Fibroblast of villous mesenchyme (primary cell): ENCODE data around the gene ISG20L2. TPM values are rescaled to one million over a fixed set of nuclear protein-coding genes. Genes with fewer than 3 reads are reported as not detected.

Experiments
- DNase-seq: peaks from one replicate; pipeline ENCODE4 v3.0.0-alpha.2; 2010; ENCODE audit warnings: low read depth
- H3K4me3 ChIP-seq: 2 replicates; pipeline ENCODE4 v1.5.1; 2011; ENCODE audit warnings: low read depth, mild to moderate bottlenecking, low read length
- total RNA-seq: library from RNA; depleted of rRNA; stranded (reverse); fragments of >200 nt; gene quantifications from 2 replicates; pipeline ENCODE4 v1.2.3, GENCODE V29; 2012
- TF ChIP-seq, protein P1 (sequence below): IDR thresholded peaks from 2 replicates; pipeline ENCODE4 v1.5.1; 2012; ENCODE audit warnings: low read depth, mild to moderate bottlenecking, low read length; ENCODE audit not compliant: insufficient read depth

ISG20L2 gene
- total RNA-seq, 1 donor: 22.9 TPM

DNA sequence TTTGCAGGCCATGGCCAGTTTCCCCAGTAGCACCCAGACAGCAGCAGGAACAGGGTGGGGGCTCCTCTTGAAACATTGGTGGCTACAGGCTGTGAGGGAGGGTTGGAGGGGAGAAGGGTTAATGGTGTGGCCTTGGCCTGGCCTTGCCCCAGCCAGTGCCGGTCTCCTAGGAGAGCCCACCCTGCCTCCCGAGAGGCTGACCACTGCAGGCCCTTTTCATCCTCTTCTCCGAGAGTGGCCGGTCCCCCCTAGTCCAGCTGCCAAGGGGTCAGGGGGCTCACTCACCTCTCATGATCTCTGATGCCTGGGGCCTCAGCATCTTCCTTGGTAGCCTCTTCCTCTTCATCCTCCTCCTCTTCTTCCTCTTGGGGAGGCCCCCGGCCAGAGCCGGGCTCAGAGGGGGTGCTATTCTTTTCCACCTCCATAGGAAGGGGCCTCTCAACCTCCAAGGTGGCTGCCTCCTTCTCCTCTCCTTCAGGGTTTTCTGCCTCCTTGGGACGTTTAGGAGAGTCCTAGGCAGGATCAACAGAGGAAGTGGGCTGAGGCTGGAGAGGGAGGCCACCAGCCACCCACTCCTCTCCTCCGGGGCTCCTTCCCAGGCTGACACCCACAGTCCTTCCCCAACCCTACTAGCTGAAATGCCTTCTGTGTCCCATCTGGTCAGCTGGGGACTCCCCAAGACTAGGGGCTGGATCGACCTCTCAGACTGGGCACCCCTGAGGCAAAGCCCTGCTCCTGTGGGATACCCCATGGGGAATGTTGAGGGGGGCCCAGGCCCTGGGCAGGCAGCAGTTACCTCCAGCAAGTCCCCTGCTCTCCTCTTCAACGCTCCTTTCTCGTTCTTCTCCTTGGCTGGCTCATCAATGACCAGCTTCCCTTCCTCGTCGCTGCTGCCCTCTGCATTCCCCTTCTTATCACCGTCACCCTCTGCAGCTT lies 15.1 kb upstream of the ISG20L2 start:
- TF ChIP-seq, protein P1, sequence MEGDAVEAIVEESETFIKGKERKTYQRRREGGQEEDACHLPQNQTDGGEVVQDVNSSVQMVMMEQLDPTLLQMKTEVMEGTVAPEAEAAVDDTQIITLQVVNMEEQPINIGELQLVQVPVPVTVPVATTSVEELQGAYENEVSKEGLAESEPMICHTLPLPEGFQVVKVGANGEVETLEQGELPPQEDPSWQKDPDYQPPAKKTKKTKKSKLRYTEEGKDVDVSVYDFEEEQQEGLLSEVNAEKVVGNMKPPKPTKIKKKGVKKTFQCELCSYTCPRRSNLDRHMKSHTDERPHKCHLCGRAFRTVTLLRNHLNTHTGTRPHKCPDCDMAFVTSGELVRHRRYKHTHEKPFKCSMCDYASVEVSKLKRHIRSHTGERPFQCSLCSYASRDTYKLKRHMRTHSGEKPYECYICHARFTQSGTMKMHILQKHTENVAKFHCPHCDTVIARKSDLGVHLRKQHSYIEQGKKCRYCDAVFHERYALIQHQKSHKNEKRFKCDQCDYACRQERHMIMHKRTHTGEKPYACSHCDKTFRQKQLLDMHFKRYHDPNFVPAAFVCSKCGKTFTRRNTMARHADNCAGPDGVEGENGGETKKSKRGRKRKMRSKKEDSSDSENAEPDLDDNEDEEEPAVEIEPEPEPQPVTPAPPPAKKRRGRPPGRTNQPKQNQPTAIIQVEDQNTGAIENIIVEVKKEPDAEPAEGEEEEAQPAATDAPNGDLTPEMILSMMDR: no peak
- no peak for DNase-seq
- no peak overlapping the region for H3K4me3 ChIP-seq

DNA sequence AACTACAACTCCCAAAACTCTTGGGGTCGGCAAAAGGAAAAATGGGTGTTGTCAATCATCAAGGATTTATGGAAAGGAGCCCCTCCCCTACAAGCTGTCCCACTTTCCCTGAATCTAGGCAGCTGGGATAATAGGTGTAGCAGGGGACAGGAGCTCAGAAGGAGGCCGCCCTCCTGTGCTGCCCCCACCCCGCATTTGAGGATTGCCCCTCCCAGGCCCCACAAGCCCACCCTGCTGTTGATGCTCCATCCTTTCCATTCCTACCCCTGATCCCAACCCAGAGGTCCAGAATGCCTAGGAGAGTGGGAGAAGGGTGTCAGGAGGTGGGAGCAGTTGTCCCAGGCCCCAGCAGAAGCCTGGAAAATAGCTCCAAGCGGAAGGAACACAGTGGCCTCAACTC lies 14.2 kb upstream of the ISG20L2 start:
- DNase-seq: no peak
- no peak overlapping the region for H3K4me3 ChIP-seq
- TF ChIP-seq, protein P1: no peak

DNA sequence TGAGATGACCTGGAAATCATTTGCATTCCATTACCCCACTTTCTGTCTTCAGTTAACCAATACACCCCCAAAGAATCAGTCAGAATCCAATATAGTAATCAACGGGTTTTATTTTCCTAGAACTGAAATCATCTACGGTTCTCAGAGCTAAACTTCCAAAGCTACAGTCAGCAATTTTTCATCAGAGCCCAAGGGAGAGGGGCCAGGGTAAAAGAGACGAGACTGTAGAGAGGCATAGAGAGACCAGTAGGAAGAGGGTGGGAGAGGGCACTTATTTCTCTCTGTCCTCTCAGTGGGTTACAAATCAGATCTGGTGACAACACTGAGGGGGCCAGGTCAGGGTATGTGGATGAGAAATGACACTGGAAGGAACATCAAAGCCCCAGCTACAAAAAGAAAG lies 13.5 kb upstream of the ISG20L2 start:
- TF ChIP-seq, protein P1: no peak
- no peak overlapping the region for H3K4me3 ChIP-seq
- no peak for DNase-seq

DNA sequence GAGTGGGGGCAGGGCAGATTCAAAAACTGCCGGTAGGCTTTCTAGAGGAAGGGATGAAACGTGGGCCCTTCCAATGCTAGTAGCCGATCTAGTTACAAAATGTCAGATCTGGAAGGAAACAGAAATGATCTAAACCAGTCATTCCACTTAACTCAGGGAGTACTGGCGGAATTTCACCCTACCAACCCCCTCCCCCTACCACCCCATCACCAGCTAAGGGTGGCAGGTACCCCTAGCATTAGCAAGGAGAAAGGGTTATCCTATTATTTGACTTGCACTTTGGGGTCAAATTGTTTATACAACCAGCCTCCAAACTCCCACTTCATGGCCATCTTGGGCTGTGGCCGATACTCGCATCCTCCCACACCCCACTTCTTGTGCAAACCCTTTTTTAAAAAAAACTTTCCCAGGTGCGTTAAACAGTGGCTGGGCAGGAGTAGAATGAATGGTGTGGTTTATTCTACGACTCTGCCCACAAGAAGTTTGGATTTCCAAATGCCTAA lies 13.0 kb upstream of the ISG20L2 start:
- peak overlapping the region; percentile 23 for H3K4me3 ChIP-seq
- TF ChIP-seq, protein P1: no peak
- no peak for DNase-seq

DNA sequence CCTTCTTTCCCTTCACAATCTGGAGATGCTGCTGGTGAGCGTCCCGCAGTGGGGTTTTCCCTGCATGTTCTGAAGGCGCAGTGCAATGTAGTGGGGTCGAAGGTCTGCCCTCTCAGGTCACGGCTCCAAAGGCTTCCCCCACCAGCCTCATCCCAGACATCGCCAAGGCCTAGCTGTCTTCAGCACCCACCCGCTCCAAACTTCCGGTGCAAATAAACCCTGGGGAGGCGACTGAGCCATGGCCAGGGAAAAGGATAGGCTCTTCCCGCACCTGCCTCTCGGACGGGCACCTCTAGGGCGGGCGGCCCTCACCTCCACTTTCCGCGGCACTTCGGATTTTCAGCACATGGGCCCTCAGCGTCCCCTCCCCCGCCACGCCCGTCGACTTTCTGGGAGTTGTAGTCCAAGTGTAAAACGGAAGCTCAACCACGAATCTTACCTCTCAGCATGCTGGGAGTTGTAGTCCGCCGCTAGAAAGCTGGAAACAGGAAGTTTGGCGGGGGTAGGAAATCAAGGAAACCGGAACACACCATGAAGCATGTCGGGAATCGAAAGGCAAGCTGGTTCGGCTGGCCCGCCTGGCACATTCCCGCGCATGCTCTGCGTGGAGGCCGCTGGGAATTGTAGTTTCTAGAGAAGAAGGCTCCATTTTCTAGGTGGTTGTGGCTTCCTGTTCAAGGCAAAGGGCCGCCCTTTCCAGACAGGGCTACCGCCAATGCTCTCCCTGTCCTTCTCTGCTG lies 12.3 kb upstream of the ISG20L2 start, which contains the start of gene MRPL24:
Gene MRPL24 (minus strand): TSS at position 348 of the 740 bp plus-strand sequence. CDS start 2,384 bp downstream, outside the sequence.
- peak within 1 kb of the TSS; percentile 80 for H3K4me3 ChIP-seq
- peak; percentile 99 for DNase-seq
- TF ChIP-seq, protein P1: no peak

DNA sequence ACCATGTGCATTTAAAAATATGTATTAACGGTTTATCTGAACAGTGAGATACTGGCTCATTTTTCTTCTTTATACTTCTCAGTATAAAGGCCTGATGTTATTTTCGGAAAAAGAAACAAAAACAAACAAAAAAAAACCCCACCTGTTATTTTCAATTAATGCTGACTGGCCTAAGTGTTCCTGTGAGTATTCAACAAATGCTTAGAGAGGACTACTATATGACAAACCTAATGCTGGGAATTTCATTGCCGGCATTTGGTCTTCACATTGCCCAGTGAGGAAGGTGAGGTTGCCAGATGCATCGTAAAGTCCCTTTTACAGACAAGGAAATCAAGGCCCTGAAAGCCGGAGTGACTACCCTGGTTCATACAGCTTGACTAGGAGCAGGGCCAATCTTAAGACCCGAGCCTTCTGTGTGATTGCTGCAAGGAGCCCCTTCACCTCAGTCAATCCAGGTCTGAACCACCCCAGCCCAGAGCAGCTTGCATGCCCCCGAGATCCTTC lies 11.7 kb upstream of the ISG20L2 start:
- H3K4me3 ChIP-seq: peak overlapping the region; percentile 80
- DNase-seq: no peak
- TF ChIP-seq, protein P1: no peak
